Activated CD4-positive, alpha-beta T cell treated with anti-CD3 and anti-CD28 coated beads, Interleukin-2, amount 50 U/mL, for 1 hour (primary cell): ENCODE results near the gene GABBR2.
"Not testable (repeated sequence)": the region's sequence is repeated elsewhere in the genome, so short reads cannot be mapped to it uniquely, and the experiment has no call there.

Source experiments
- DNase-seq: peaks from one replicate; pipeline ENCODE4 v3.0.0-alpha.2; 2020

GABBR2 gene

GRCh38 chr9:98591696-98592095, 117.0 kb downstream of the GABBR2 start:
- no peak for DNase-seq

- DNase-seq, result no peak
These were observed 118.6 kb downstream of the GABBR2 start for GRCh38 chr9:98590101-98590500.

GRCh38 chr9:98589102-98589501, 119.6 kb downstream of the GABBR2 start:
- no peak for DNase-seq

- not testable (repeated sequence) for DNase-seq
These were observed 123.8 kb downstream of the GABBR2 start for GRCh38 chr9:98584853-98585438.

GRCh38 chr9:98584059-98584458, 124.7 kb downstream of the GABBR2 start:
- DNase-seq, result no peak

- no peak for DNase-seq
These were observed 125.3 kb downstream of the GABBR2 start for GRCh38 chr9:98583417-98583816.

- no peak for DNase-seq
These were observed 127.8 kb downstream of the GABBR2 start for GRCh38 chr9:98580956-98581355.

GRCh38 chr9:98579700-98580099, 129.0 kb downstream of the GABBR2 start:
- no peak for DNase-seq

GRCh38 chr9:98577446-98577845, 131.3 kb downstream of the GABBR2 start:
- DNase-seq, result no peak

- no peak for DNase-seq
These were observed 131.9 kb downstream of the GABBR2 start for GRCh38 chr9:98576859-98577258.

GRCh38 chr9:98576354-98576753, 132.4 kb downstream of the GABBR2 start:
- no peak for DNase-seq

GRCh38 chr9:98575379-98576346, 133.1 kb downstream of the GABBR2 start:
- no peak for DNase-seq

- no peak for DNase-seq
These were observed 134.9 kb downstream of the GABBR2 start for GRCh38 chr9:98573749-98574278.

- no peak for DNase-seq
These were observed 135.9 kb downstream of the GABBR2 start for GRCh38 chr9:98572796-98573195.

GRCh38 chr9:98572054-98572627, 136.6 kb downstream of the GABBR2 start:
- no peak for DNase-seq

- no peak for DNase-seq
These were observed 137.1 kb downstream of the GABBR2 start for GRCh38 chr9:98571643-98572042.

GRCh38 chr9:98570663-98571440, 137.9 kb downstream of the GABBR2 start:
- DNase-seq, result no peak

GRCh38 chr9:98570055-98570454, 138.7 kb downstream of the GABBR2 start:
- no peak for DNase-seq

GRCh38 chr9:98569491-98569890, 139.2 kb downstream of the GABBR2 start:
- no peak for DNase-seq

GRCh38 chr9:98568909-98569469, 139.7 kb downstream of the GABBR2 start:
- DNase-seq, result no peak

GRCh38 chr9:98568234-98568908, 140.4 kb downstream of the GABBR2 start:
- DNase-seq, result no peak
